Smooth muscle cell (in vitro differentiated cells): ENCODE measurements around the gene DENND2D. TPM values are rescaled to one million over a fixed set of nuclear protein-coding genes. Genes with fewer than 3 reads are reported as not detected.

ENCODE experiments used
- DNase-seq: peaks from one replicate; lab custom pipeline; 2025; ENCODE audit not compliant: unreplicated experiment; lab: John Stamatoyannopoulos, UW
- H2AFZ ChIP-seq: fragments of 200-600 bp; sonication (generic); 2 replicates; pipeline ENCODE4 v1.6.0; 2016; ENCODE audit warnings: antibody characterized with exemption, low read depth, mild to moderate bottlenecking
- H3F3A ChIP-seq: fragments of 200-600 bp; sonication (generic); 2 replicates; pipeline ENCODE4 v1.6.0; 2017; ENCODE audit warnings: antibody characterized with exemption, low read depth
- H3K27ac ChIP-seq: fragments of 200-600 bp; sonication (generic); 2 replicates; pipeline ENCODE4 v1.5.1; 2016; ENCODE audit warnings: low read depth, mild to moderate bottlenecking
- H3K27me3 ChIP-seq: fragments of 200-600 bp; sonication (generic); 2 replicates; pipeline ENCODE4 v1.6.1; 2016; ENCODE audit warnings: low read depth, mild to moderate bottlenecking
- H3K36me3 ChIP-seq: fragments of 200-600 bp; sonication (generic); 2 replicates; pipeline ENCODE4 v1.5.1; 2016; ENCODE audit warnings: low read depth
- H3K4me1 ChIP-seq: fragments of 200-600 bp; sonication (generic); 2 replicates; pipeline ENCODE4 v1.5.1; 2016; ENCODE audit warnings: low read depth
- H3K4me2 ChIP-seq: fragments of 200-600 bp; sonication (generic); 2 replicates; pipeline ENCODE4 v1.6.0; 2016; ENCODE audit warnings: mild to moderate bottlenecking
- H3K4me3 ChIP-seq: fragments of 200-600 bp; sonication (generic); 2 replicates; pipeline ENCODE4 v1.5.1; 2016; ENCODE audit warnings: mild to moderate bottlenecking
- H3K79me2 ChIP-seq: fragments of 200-600 bp; sonication (generic); 2 replicates; pipeline ENCODE4 v1.6.0; 2016; ENCODE audit warnings: low read depth, mild to moderate bottlenecking
- H3K9ac ChIP-seq: fragments of 200-600 bp; sonication (generic); 2 replicates; pipeline ENCODE4 v1.6.0; 2016; ENCODE audit warnings: low read depth
- H3K9me3 ChIP-seq: fragments of 200-600 bp; sonication (generic); replicated peaks from 2 replicates; pipeline ENCODE4 v1.5.1; 2016; ENCODE audit warnings: low read depth
- H4K20me1 ChIP-seq: fragments of 200-600 bp; sonication (generic); 2 replicates; pipeline ENCODE4 v1.6.0; 2016; ENCODE audit warnings: low read depth
- CTCF ChIP-seq: fragments of 200-600 bp; sonication (generic); IDR thresholded peaks from 2 replicates; pipeline ENCODE4 v1.5.1; 2017; ENCODE audit warnings: borderline replicate concordance, mild to moderate bottlenecking, antibody characterized with exemption; ENCODE audit not compliant: insufficient read depth, poor library complexity, severe bottlenecking
- WGBS: methylation state at CpG from one replicate; pipeline ENCODE4 v1.1.7; 2016; ENCODE audit warnings: low lambda C conversion rate; 5-methylcytosine and 5-hydroxymethylcytosine counted together
- polyA plus RNA-seq: library from polyadenylated mRNA; unstranded; fragments of >200 nt; fragmentation: Nextera tagmentation; extraction: Ambion mirVana; gene quantifications from 2 replicates; pipeline ENCODE4 v1.2.1, GENCODE V29; 2016
- total RNA-seq: library from RNA; depleted of rRNA; stranded (reverse); fragments of >200 nt; gene quantifications from 2 replicates; pipeline ENCODE4 v1.2.3, GENCODE V29; 2014

The DENND2D gene
- total and polyA plus RNA-seq, 2 experiments from 2014 or later: 0.75 to 3.7 TPM

- no peaks in the 10 kb centered on the region for H3K4me1 ChIP-seq
- H3K9me3 ChIP-seq: no peaks in the 10 kb centered on the region
- peaks cover 67% of the 10 kb centered on the region for H3K79me2 ChIP-seq
- H3K9ac ChIP-seq: no peak overlapping the region
- H4K20me1 ChIP-seq: peaks cover 59% of the 10 kb centered on the region
- H3K4me3 ChIP-seq: no peak overlapping the region
- H3K27me3 ChIP-seq: no peaks in the 10 kb centered on the region
- H3K4me2 ChIP-seq: no peak overlapping the region
- no peaks in the 10 kb centered on the region for H3F3A ChIP-seq
- peaks cover 13% of the 10 kb centered on the region for H3K36me3 ChIP-seq
- H2AFZ ChIP-seq: no peak overlapping the region
- no peak overlapping the region for H3K27ac ChIP-seq
- WGBS: 93% methylated on average over 3 of the region's 3 CpGs
- no peak for TF ChIP-seq CTCF
- DNase-seq: no peak
These were observed 48.6 kb downstream of the DENND2D start for GRCh38 chr1:111151838-111152237.

GRCh38 chr1:111148376-111148881 lies 52.0 kb downstream of the DENND2D start:
- H3K79me2 ChIP-seq: peaks cover 68% of the 10 kb centered on the region
- H4K20me1 ChIP-seq: peaks cover 60% of the 10 kb centered on the region
- H3K36me3 ChIP-seq: peaks cover 8% of the 10 kb centered on the region
- H3K9ac ChIP-seq: no peak overlapping the region
- whole genome bisulfite sequencing: 87% methylated on average over 2 of the region's 2 CpGs
- no peaks in the 10 kb centered on the region for H3K4me1 ChIP-seq
- TF ChIP-seq CTCF: no peak
- H3K4me3 ChIP-seq: no peak overlapping the region
- H2AFZ ChIP-seq: no peak overlapping the region
- H3K27me3 ChIP-seq: no peaks in the 10 kb centered on the region
- no peak overlapping the region for H3K27ac ChIP-seq
- DNase-seq: no peak
- no peaks in the 10 kb centered on the region for H3F3A ChIP-seq
- H3K9me3 ChIP-seq: no peaks in the 10 kb centered on the region
- no peak overlapping the region for H3K4me2 ChIP-seq

- Histone ChIP-seq H3K79me2 (peaks cover 68% of the 10 kb centered on the region), H3K27ac (no peak overlapping the region), H3F3A (no peaks in the 10 kb centered on the region), H3K9me3 (no peaks in the 10 kb centered on the region), H4K20me1 (peaks cover 63% of the 10 kb centered on the region), H3K4me1 (no peaks in the 10 kb centered on the region), H3K27me3 (no peaks in the 10 kb centered on the region), H2AFZ (no peak overlapping the region), H3K4me2 (no peak overlapping the region), H3K36me3 (peaks cover 4% of the 10 kb centered on the region), H3K9ac (no peak overlapping the region), H3K4me3 (no peak overlapping the region)
- no peak for TF ChIP-seq CTCF
- DNase-seq: no peak
- WGBS: 56% methylated on average over 3 of the region's 3 CpGs
These were observed 52.5 kb downstream of the DENND2D start for GRCh38 chr1:111147948-111148347.
